Suprapubic skin (tissue), 4 donors: ENCODE results near the gene OARD1.

Experiments used
- EP300 ChIP-seq: sonication (generic); formaldehyde crosslinking; IDR thresholded peaks from one replicate; pipeline ENCODE4 v1.6.1; 2017; ENCODE audit warnings: antibody characterized with exemption
- POLR2A ChIP-seq, 2 donors: fragments of 450-650 bp; IDR thresholded peaks; one replicate each; pipeline ENCODE4 v1.6.1; 2017; ENCODE audit warnings: antibody characterized with exemption in 2 of 2, mild to moderate bottlenecking in 2 of 2, moderate library complexity in 2 of 2
- POLR2AphosphoS5 ChIP-seq, 3 donors: sonication (generic); formaldehyde crosslinking; IDR thresholded peaks; one replicate each; pipeline ENCODE4 v1.6.1; 2017; ENCODE audit warnings: antibody characterized with exemption in 3 of 3
- TF ChIP-seq, protein P1 (sequence below), 2 donors: fragments of 200-600 bp in 1 of 2; fragments of 450-650 bp in 1 of 2; sonication (generic) in 1 of 2; IDR thresholded peaks; one replicate each; pipeline ENCODE4 v1.5.1; 2016 to 2019; ENCODE audit warnings: antibody characterized with exemption in 2 of 2, mild to moderate bottlenecking in 1 of 2, moderate library complexity in 1 of 2

DNA sequence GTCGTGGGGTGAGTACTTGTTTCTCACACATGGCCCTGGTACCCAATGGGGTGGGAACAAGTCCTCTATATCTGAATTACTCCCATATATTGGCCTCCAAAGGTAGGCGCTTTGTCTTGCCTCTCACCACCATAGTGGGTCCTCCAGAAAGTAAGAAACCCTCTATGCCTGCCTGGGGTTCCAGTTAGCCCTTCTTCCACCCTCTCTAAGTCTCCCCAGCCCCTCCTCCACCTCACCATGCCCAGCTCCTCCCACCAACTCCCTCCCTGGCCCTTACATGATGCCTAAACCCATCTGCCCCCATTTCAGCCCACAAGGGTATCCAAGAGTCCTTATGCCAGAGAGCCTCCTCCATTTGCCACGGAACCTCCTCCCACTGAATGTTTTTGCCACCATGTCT, 29.0 kb downstream of the OARD1 start:
- TF ChIP-seq, protein P1, sequence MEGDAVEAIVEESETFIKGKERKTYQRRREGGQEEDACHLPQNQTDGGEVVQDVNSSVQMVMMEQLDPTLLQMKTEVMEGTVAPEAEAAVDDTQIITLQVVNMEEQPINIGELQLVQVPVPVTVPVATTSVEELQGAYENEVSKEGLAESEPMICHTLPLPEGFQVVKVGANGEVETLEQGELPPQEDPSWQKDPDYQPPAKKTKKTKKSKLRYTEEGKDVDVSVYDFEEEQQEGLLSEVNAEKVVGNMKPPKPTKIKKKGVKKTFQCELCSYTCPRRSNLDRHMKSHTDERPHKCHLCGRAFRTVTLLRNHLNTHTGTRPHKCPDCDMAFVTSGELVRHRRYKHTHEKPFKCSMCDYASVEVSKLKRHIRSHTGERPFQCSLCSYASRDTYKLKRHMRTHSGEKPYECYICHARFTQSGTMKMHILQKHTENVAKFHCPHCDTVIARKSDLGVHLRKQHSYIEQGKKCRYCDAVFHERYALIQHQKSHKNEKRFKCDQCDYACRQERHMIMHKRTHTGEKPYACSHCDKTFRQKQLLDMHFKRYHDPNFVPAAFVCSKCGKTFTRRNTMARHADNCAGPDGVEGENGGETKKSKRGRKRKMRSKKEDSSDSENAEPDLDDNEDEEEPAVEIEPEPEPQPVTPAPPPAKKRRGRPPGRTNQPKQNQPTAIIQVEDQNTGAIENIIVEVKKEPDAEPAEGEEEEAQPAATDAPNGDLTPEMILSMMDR (IDR thresholded peaks at IDR 0.05): no peak
- TF ChIP-seq EP300 (no peak), POLR2A (IDR thresholded peaks at IDR 0.05) (no peak), POLR2AphosphoS5 (IDR thresholded peaks at IDR 0.05) (no peak)
